RWPE1 (cell line): ENCODE measurements around the gene GRK1.

ENCODE experiments used
- CTCF ChIA-PET: fragments of 350-600 bp; sonication (Branson Sonifier 250); formaldehyde crosslinking; extraction: SDS; loops from one replicate; lab custom pipeline; 2021; lab: Yijun Ruan, JAX
- POLR2A ChIA-PET: fragments of 400-600 bp; formaldehyde crosslinking; extraction: SDS; loops from one replicate; lab custom pipeline; 2020; ENCODE audit warnings: antibody characterized with exemption; ENCODE audit not compliant: low non-redundant PET; lab: Yijun Ruan, JAX
- DNase-seq: peaks from one replicate; pipeline ENCODE4 v3.0.0; 2012; ENCODE audit warnings: low spot score
- H3K27ac ChIP-seq: fragments of 450-650 bp; 2 replicates; pipeline ENCODE4 v1.5.1; 2017
- TF ChIP-seq, protein P1 (sequence below): fragments of 450-650 bp; conservative IDR thresholded peaks from 2 replicates; pipeline ENCODE4 v1.5.1; 2017; ENCODE audit warnings: low read depth, mild to moderate bottlenecking

The GRK1 gene

DNA sequence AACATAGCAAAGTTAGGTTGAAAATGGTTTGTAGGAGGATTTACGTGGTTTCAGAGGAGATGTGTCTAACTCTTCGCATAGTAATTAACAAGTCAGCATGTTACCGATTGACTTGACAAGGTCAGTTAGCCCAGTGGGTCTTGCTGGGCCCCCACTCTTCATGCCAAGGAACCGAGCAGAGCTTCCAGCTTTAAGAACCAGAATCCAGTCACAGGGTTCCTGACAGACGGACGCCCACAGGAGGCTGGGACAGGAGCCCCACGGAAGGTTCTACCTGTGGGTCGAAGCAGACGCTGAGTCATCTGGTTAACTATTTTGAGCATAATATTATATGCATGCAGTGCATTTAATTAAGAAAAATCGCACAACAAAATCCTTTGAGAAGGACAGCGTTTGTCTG is 95.5 kb downstream of the GRK1 start:
- ChIA-PET CTCF (no interaction called here), POLR2A (no interaction called here)
- no peak for DNase-seq
- no peak overlapping the region for H3K27ac ChIP-seq
- TF ChIP-seq, protein P1, sequence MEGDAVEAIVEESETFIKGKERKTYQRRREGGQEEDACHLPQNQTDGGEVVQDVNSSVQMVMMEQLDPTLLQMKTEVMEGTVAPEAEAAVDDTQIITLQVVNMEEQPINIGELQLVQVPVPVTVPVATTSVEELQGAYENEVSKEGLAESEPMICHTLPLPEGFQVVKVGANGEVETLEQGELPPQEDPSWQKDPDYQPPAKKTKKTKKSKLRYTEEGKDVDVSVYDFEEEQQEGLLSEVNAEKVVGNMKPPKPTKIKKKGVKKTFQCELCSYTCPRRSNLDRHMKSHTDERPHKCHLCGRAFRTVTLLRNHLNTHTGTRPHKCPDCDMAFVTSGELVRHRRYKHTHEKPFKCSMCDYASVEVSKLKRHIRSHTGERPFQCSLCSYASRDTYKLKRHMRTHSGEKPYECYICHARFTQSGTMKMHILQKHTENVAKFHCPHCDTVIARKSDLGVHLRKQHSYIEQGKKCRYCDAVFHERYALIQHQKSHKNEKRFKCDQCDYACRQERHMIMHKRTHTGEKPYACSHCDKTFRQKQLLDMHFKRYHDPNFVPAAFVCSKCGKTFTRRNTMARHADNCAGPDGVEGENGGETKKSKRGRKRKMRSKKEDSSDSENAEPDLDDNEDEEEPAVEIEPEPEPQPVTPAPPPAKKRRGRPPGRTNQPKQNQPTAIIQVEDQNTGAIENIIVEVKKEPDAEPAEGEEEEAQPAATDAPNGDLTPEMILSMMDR: no peak

DNA sequence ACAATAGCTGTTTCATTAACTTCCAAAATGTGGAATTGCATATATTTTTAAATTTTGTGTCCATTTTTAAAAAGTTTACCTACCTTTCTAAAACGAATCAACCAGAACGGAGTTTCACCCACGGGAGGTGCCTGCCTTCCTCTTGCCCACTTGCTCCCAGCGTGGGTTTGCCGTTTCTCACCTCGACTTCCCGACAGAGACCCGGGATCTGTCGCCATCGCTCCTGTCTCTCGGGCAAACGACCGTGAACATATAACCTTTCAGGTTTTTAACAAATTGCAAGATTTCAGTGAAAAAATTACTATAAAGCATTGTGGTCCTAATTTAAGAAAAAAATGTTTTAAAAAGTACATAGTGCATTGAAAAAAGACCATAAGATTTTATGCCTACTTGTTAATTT is 96.2 kb downstream of the GRK1 start:
- no peak for DNase-seq
- POLR2A ChIA-PET: no interaction called here
- TF ChIP-seq, protein P1: no peak

DNA sequence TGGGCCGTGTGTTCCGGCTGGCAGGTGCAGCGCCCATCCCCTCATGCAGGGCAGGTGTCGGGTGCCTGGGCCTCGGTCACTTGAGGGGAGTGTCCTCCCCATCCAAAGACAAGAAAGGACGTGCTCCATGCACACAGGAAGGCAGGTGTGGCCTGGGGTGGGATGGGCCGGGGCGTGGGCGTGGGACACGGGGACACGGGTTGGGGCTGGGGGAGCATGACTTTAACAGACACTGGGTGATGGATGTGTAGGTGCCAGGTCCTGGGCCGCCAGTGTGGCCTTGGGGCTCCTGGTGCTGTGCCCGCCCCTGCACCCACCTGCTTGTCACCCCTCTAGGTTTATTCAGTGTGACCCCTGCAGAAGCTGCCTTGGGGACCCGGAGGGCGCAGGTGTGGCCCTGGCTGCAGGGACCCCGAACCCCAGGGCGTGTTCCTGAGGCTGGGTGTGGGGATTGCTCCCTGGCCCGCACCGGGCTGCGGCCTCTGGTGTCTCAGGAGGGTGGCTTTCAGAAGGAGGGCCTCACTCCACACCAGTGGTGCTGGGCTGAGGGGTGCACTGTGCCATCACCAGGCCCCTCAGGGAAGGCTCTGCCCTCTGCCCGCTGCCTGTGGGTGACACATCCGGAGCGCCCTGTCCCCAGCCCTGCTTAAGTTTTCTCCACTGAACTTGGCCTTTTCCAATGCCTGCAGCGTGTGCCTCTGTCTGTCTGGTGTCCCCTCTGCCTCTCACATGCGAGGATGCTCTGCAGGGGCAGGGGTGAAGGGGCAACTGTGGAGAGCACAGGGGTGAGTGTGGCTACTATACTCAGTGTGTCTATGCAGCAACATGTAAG is 97.2 kb downstream of the GRK1 start:
- H3K27ac ChIP-seq: no peak overlapping the region
- no peak for DNase-seq
- CTCF ChIA-PET: no interaction called here
- TF ChIP-seq, protein P1: no peak
- POLR2A ChIA-PET: no interaction called here

More for the DNA sequence above, 96.2 kb downstream of the GRK1 start:
- CTCF ChIA-PET: no interaction called here
- H3K27ac ChIP-seq: no peak overlapping the region

DNA sequence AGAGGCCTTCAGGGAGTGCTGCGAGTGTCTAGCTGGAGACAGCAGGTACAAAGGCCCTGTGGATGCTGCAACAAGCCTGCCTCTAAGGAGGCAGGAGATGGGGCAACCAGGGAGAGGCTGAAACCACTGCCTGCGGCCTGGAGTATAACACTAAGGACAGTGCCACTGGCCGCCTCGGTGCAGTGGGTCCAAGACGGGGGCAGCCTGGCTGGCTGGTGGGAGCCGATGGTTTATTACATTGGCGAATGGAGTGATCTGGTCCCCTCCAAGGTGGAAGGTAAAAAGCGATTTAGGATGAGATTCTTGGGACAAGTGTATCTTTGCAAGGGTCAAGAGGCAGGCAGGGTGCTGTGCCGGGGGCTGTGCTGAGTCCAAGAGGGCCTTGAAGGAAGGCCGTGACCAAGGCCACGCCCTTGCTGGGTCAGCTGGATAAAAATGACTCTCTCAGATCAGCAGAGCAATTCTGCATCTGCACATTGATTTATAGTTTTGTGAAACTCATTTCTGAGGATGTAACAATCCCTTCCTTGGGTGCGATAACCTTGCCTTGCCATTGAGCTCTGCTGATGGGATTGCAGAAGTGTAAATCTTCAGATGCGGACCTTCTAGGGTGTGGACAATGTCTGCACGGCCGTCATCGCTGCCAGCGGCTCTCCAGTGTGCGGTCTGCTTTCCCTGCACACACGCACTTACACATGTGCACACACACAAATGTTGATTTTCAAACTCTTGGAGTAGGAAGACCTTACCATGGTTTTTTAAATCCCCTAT is 98.0 kb downstream of the GRK1 start:
- TF ChIP-seq, protein P1: no peak
- H3K27ac ChIP-seq: no peak overlapping the region
- ChIA-PET CTCF (interaction anchor here (0.6 kb wide), 1 partner anchor 22 kb away, joined by 4 read pairs; no protein-coding TSS in a partner anchor), POLR2A (no interaction called here)
- no peak for DNase-seq

DNA sequence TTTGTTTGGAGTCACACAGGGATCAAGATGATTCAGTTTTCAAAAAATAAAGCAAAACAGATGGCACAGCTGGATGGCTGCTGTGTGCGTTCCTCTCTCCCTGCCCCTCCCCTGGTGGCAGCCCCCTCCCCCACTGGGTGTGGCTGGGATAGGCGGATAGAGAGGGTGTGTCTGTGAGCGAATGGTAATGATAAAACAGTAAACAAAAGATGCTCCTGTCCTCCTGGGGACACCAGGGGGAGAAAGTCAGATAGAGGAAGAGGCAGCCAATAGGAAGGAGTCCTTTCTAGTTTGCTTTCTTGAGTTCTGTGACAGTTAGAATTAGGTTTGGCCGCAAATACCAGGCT is 98.5 kb downstream of the GRK1 start:
- CTCF ChIA-PET: no interaction called here
- H3K27ac ChIP-seq: no peak overlapping the region
- TF ChIP-seq, protein P1: no peak
- POLR2A ChIA-PET: no interaction called here
- DNase-seq: no peak

DNA sequence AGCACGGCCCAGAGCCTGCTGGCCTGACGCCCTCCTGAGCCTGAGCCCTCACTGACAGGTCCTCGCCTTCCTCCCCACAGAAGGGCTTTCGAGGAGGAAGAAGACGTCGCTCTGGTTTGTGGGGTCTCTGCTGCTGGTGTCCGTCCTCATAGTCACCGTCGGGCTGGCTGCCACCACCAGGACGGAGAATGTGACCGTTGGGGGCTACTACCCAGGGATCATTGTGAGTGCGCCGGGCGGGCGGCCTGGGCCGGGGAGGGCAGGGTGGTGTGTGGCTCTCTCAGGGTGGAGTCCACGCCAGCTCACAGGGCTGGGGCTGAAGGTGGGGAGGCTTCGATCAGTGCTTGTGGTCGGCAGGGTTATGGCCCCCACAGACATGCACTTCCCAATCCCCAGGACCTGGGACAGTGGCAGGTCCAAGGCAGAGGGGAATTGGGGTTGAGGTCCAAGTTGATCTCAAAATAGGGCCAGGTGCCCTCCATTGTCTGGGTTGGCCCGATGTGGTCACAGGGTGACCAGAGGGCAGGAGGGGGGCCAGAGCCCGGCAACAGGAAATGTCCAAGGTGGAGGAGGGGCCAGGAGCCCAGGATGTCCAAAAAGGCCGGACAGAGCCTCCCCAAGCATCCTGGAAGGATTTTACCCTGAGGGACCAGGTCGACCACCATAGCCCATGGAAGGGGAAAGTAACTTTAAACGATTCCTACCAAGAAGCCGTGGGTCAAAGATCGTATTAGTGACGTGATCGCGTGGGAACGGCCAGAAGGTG is 99.2 kb downstream of the GRK1 start:
- TF ChIP-seq, protein P1: no peak
- CTCF ChIA-PET: no interaction called here
- H3K27ac ChIP-seq: no peak overlapping the region
- POLR2A ChIA-PET: no interaction called here
- DNase-seq: no peak
